H1 (cell line): ENCODE measurements around the gene PEX16. TPM values are rescaled to one million over a fixed set of nuclear protein-coding genes. Genes with fewer than 3 reads are reported as not detected.

Experiments used
- CTCF ChIA-PET: fragments of 300-600 bp; sonication (Branson Sonifier 250); formaldehyde crosslinking; loops from one replicate; lab custom pipeline; 2021; ENCODE audit not compliant: partially characterized antibody; lab: Charles Lee
- POLR2A ChIA-PET: fragments of 300-600 bp; sonication (Branson Sonifier 250); formaldehyde crosslinking; loops from one replicate; lab custom pipeline; 2021; ENCODE audit warnings: inconsistent platforms; ENCODE audit not compliant: partially characterized antibody; lab: Charles Lee
- DNase-seq, 2 experiments: peaks; one replicate each; pipeline versions ENCODE4 v3.0.0 to v3.0.0-alpha.2; 2010 to 2022; ENCODE audit warnings: low spot score in 2 of 2, low read depth in 1 of 2, mixed read lengths in 1 of 2
- FAIRE-seq: peaks from 2 replicates; lab custom pipeline; 2011; peaks lifted over from hg19 to GRCh38; lab: Jason Lieb, UNC
- H2AFZ ChIP-seq: 2 replicates; pipeline ENCODE4 v1.8.1; 2012; ENCODE audit warnings: low read length, inconsistent platforms
- H2AK5ac ChIP-seq: 2 replicates; pipeline ENCODE4 v1.6.1; 2013; ENCODE audit warnings: low read depth, low read length
- H2BK120ac ChIP-seq: replicated peaks from 2 replicates; pipeline ENCODE3; 2013; ENCODE audit warnings: low read depth, low read length, inconsistent platforms
- H2BK12ac ChIP-seq: 2 replicates; pipeline ENCODE4 v1.6.1; 2013; ENCODE audit warnings: low read depth, low read length
- H2BK15ac ChIP-seq: 2 replicates; pipeline ENCODE4 v1.6.1; 2013; ENCODE audit warnings: low read length
- H2BK20ac ChIP-seq: 2 replicates; pipeline ENCODE4 v1.6.1; 2013; ENCODE audit warnings: low read length
- H2BK5ac ChIP-seq: 2 replicates; pipeline ENCODE4 v1.6.1; 2013; ENCODE audit warnings: low read depth, low read length
- H3K14ac ChIP-seq: 2 replicates; pipeline ENCODE4 v1.6.1; 2013; ENCODE audit warnings: inconsistent platforms; ENCODE audit not compliant: insufficient read length
- H3K18ac ChIP-seq: 2 replicates; pipeline ENCODE4 v1.6.1; 2013; ENCODE audit warnings: low read length; ENCODE audit errors: extremely low read depth
- H3K23ac ChIP-seq: 2 replicates; pipeline ENCODE4 v1.6.1; 2013; ENCODE audit warnings: inconsistent platforms; ENCODE audit not compliant: insufficient read length
- H3K23me2 ChIP-seq: 2 replicates; pipeline ENCODE4 v1.6.1; 2013; ENCODE audit warnings: low read depth, low read length
- H3K27ac ChIP-seq: 2 replicates; pipeline ENCODE4 v1.6.1; 2011; ENCODE audit warnings: low read depth, low read length, inconsistent platforms
- H3K27me3 ChIP-seq, 4 experiments: replicated peaks in 1 of 4; 1 replicate in 1 of 4; 2 replicates in 3 of 4; pipeline versions ENCODE4 v1.6.1 to v1.8.1; 2011 to 2013; ENCODE audit warnings: low read length in 3 of 4, mild to moderate bottlenecking in 3 of 4, inconsistent platforms in 2 of 4, mixed read lengths in 2 of 4, moderate library complexity in 1 of 4; ENCODE audit not compliant: control insufficient read depth in 3 of 4, insufficient read depth in 3 of 4; ENCODE audit errors: extremely low read depth in 1 of 4
- H3K36me3 ChIP-seq, 4 experiments: 2 replicates each; pipeline versions ENCODE4 v1.6.1 to v1.8.1; 2011 to 2013; ENCODE audit warnings: mild to moderate bottlenecking in 4 of 4, low read length in 3 of 4, moderate library complexity in 2 of 4, control low read depth in 1 of 4, inconsistent platforms in 1 of 4; ENCODE audit not compliant: insufficient read depth in 4 of 4, control insufficient read depth in 2 of 4
- H3K4ac ChIP-seq: replicated peaks from 2 replicates; pipeline ENCODE3; 2013; ENCODE audit warnings: low read length, low read depth, mixed read lengths, inconsistent platforms; ENCODE audit not compliant: insufficient read length
- H3K4me1 ChIP-seq, 4 experiments: replicated peaks in 1 of 4; 1 replicate in 1 of 4; 2 replicates in 3 of 4; pipeline versions ENCODE4 v1.6.1 to v1.8.1; 2011 to 2013; ENCODE audit warnings: low read length in 3 of 4, inconsistent platforms in 2 of 4, mixed read lengths in 1 of 4; ENCODE audit not compliant: insufficient read depth in 4 of 4, control insufficient read depth in 3 of 4
- H3K4me2 ChIP-seq, 2 experiments: 2 replicates each; pipeline versions ENCODE4 v1.6.1 to v1.8.1; 2011 to 2013; ENCODE audit warnings: low read depth in 2 of 2, low read length in 2 of 2, control low read depth in 1 of 2, inconsistent platforms in 1 of 2, mild to moderate bottlenecking in 1 of 2; ENCODE audit not compliant: insufficient read depth in 1 of 2
- H3K4me3 ChIP-seq, 4 experiments: fragments of 200-600, 300-600 bp in 1 of 4; sonication (generic), shearing (Covaris generic), sonication (Bioruptor Twin) in 1 of 4; 2 replicates each; pipeline versions ENCODE4 v1.5.1 to v1.8.1; 2011 to 2016; ENCODE audit warnings: low read length in 4 of 4, low read depth in 3 of 4, control low read depth in 2 of 4, inconsistent platforms in 2 of 4, mild to moderate bottlenecking in 2 of 4, mixed read lengths in 1 of 4, moderate library complexity in 1 of 4; ENCODE audit not compliant: insufficient read depth in 2 of 4; ENCODE audit errors: extremely low read depth in 1 of 4
- H3K56ac ChIP-seq: replicated peaks from 2 replicates; pipeline ENCODE3; 2013; ENCODE audit warnings: low read depth, mild to moderate bottlenecking, mixed read lengths, low read length, inconsistent platforms; ENCODE audit not compliant: insufficient read length
- H3K79me1 ChIP-seq: 2 replicates; pipeline ENCODE4 v1.6.1; 2013; ENCODE audit warnings: low read depth, low read length, control low read depth
- H3K79me2 ChIP-seq, 2 experiments: 2 replicates each; pipeline versions ENCODE4 v1.6.1 to v1.8.1; 2012 to 2013; ENCODE audit warnings: low read length in 2 of 2, mild to moderate bottlenecking in 2 of 2, inconsistent platforms in 1 of 2; ENCODE audit not compliant: insufficient read depth in 2 of 2, control insufficient read depth in 1 of 2
- H3K9ac ChIP-seq, 4 experiments: replicated peaks in 1 of 4; 1 replicate in 1 of 4; 2 replicates in 3 of 4; pipeline versions ENCODE4 v1.6.1 to v1.8.1; 2011 to 2013; ENCODE audit warnings: low read depth in 3 of 4, low read length in 3 of 4, control low read depth in 2 of 4, mild to moderate bottlenecking in 2 of 4, moderate library complexity in 2 of 4, inconsistent platforms in 1 of 4; ENCODE audit errors: extremely low read depth in 1 of 4
- H3K9me3 ChIP-seq, 2 experiments: 2 replicates each; pipeline versions ENCODE4 v1.6.1 to v1.8.1; 2012 to 2013; ENCODE audit warnings: mild to moderate bottlenecking in 2 of 2, moderate library complexity in 2 of 2, control low read depth in 1 of 2, inconsistent platforms in 1 of 2, low read depth in 1 of 2, low read length in 1 of 2, mixed read lengths in 1 of 2; ENCODE audit not compliant: insufficient read depth in 2 of 2
- H4K20me1 ChIP-seq, 2 experiments: replicated peaks in 1 of 2; 2 replicates each; pipeline versions ENCODE3 to v1.8.1; 2011 to 2013; ENCODE audit warnings: inconsistent platforms in 2 of 2, low read length in 2 of 2, mild to moderate bottlenecking in 1 of 2; ENCODE audit not compliant: insufficient read depth in 2 of 2, control insufficient read depth in 1 of 2
- H4K5ac ChIP-seq: 2 replicates; pipeline ENCODE4 v1.6.1; 2013; ENCODE audit warnings: low read length, low read depth, mixed read lengths, inconsistent platforms; ENCODE audit not compliant: insufficient read length
- H4K8ac ChIP-seq: 2 replicates; pipeline ENCODE4 v1.8.0; 2013; ENCODE audit warnings: mild to moderate bottlenecking, moderate library complexity, low read length, inconsistent platforms; ENCODE audit not compliant: insufficient read depth; ENCODE audit errors: extremely low read depth
- H4K91ac ChIP-seq: replicated peaks from 2 replicates; pipeline ENCODE3; 2013; ENCODE audit warnings: low read length, mixed read lengths, inconsistent platforms; ENCODE audit not compliant: insufficient read length
- ATF2 ChIP-seq: IDR thresholded peaks from 2 replicates; pipeline ENCODE4 v1.6.1; 2012; ENCODE audit warnings: low read length, inconsistent platforms
- FOSL1 ChIP-seq: IDR thresholded peaks from 2 replicates; pipeline ENCODE4 v1.6.1; 2011; ENCODE audit warnings: mild to moderate bottlenecking, low read depth, low read length, moderate library complexity; ENCODE audit not compliant: insufficient read depth
- HDAC6 ChIP-seq: IDR thresholded peaks from one replicate; pipeline ENCODE4 v1.7.1; 2012; ENCODE audit warnings: low read depth, mild to moderate bottlenecking, inconsistent platforms, low read length, moderate library complexity
- NANOG ChIP-seq: IDR thresholded peaks from 2 replicates; pipeline ENCODE4 v1.6.1; 2011; ENCODE audit warnings: low read length, low read depth, mild to moderate bottlenecking, inconsistent platforms; ENCODE audit not compliant: insufficient read depth, poor library complexity, severe bottlenecking
- NRF1 ChIP-seq: IDR thresholded peaks from 2 replicates; pipeline ENCODE4 v1.6.1; 2011; ENCODE audit warnings: mild to moderate bottlenecking, low read depth, low read length, improper control_type of control experiment
- POU5F1 ChIP-seq: IDR thresholded peaks from 2 replicates; pipeline ENCODE4 v1.6.1; 2011; ENCODE audit warnings: low read depth, mild to moderate bottlenecking, low read length, moderate library complexity
- RAD21 ChIP-seq, 2 experiments: IDR thresholded peaks in 1 of 2; conservative IDR thresholded peaks in 1 of 2; 2 replicates each; pipeline ENCODE4 v1.6.1; 2011; ENCODE audit warnings: low read depth in 2 of 2, low read length in 2 of 2, improper control_type of control experiment in 1 of 2, inconsistent platforms in 1 of 2, mild to moderate bottlenecking in 1 of 2, moderate library complexity in 1 of 2
- SIN3A ChIP-seq, 2 experiments: IDR thresholded peaks in 1 of 2; conservative IDR thresholded peaks in 1 of 2; 2 replicates each; pipeline ENCODE4 v1.6.1; 2011 to 2012; ENCODE audit warnings: low read length in 2 of 2, improper control_type of control experiment in 1 of 2, low read depth in 1 of 2, mild to moderate bottlenecking in 1 of 2
- SRF ChIP-seq: IDR thresholded peaks from 2 replicates; pipeline ENCODE4 v1.6.1; 2011; ENCODE audit warnings: mild to moderate bottlenecking, low read depth, low read length, moderate library complexity
- TAF1 ChIP-seq: IDR thresholded peaks from 2 replicates; pipeline ENCODE4 v1.6.1; 2011; ENCODE audit warnings: mild to moderate bottlenecking, low read depth, low read length
- TCF12 ChIP-seq: IDR thresholded peaks from 2 replicates; pipeline ENCODE4 v1.6.1; 2011; ENCODE audit warnings: low read depth, mild to moderate bottlenecking, low read length
- WGBS, 2 experiments: shearing (Covaris generic) in 1 of 2; methylation state at CpG; one replicate each; pipeline versions ENCODE4 v1.1.6 to v1.1.7; 2013 to 2015; ENCODE audit warnings: low lambda C conversion rate in 2 of 2, mixed read lengths in 2 of 2, inconsistent platforms in 1 of 2, low coverage in 1 of 2, missing lambda C conversion rate in 1 of 2; ENCODE audit not compliant: insufficient replicate concordance in 2 of 2, insufficient coverage in 1 of 2, insufficient read length in 1 of 2; ENCODE audit errors: extremely low coverage in 1 of 2, missing lambda C conversion rate in 1 of 2; 5-methylcytosine and 5-hydroxymethylcytosine counted together
- polyA plus RNA-seq, 7 experiments: library from polyadenylated mRNA; depleted of rRNA in 3 of 7; stranded (reverse) in 5 of 7; unstranded in 2 of 7; fragments of >200 nt in 5 of 7; fragments of 200-250 nt in 2 of 7; gene quantifications; 1 replicate in 5 of 7; 2 replicates in 1 of 7; 4 replicates in 1 of 7; pipeline versions ENCODE4 v1.2.1 to v1.2.3, GENCODE V29; 2011 to 2013; ENCODE audit warnings: missing spikeins in 2 of 7, mixed read lengths in 2 of 7
- total RNA-seq: library from RNA; stranded (reverse); fragmentation: NEBNext Ultra II Directional; extraction: Animal tissue kit (Norgen Biotek cat#: 25700); gene quantifications from 2 replicates; pipeline ENCODE4 v1.2.1, GENCODE V29; 2021

PEX16 gene
- total and polyA plus RNA-seq, 2 of the 8 experiments (the other 6 are each of a cell fraction or from before 2014, with no cell fraction given): 29.2 to 36.0 TPM

GRCh38 chr11:45929486-45930030, 11.9 kb upstream of the PEX16 start:
- Histone ChIP-seq H3K18ac (no peak overlapping the region), H3K23ac (no peak overlapping the region), H4K91ac (no peak overlapping the region), H2BK12ac (no peak overlapping the region), H2BK20ac (no peak overlapping the region), H3K27ac (no peak overlapping the region), H3K23me2 (no peaks in the 10 kb centered on the region), H4K20me1 (peaks cover 5 to 13% of the 10 kb centered on the region in 2 experiments), H3K9me3 (no peaks in the 10 kb centered on the region), H3K4me2 (no peak overlapping the region), H3K79me1 (peaks cover 6% of the 10 kb centered on the region), H2AFZ (no peak overlapping the region), H3K4me1 (no peaks in the 10 kb centered on the region), H3K36me3 (peaks cover 6 to 42% (median 28%) of the 10 kb centered on the region in 4 experiments), H4K5ac (no peak overlapping the region), H3K4ac (no peak overlapping the region), H2AK5ac (no peak overlapping the region), H2BK5ac (no peak overlapping the region), H3K4me3 (no peak overlapping the region), H2BK120ac (no peak overlapping the region), H3K14ac (no peak overlapping the region), H4K8ac (no peak overlapping the region), H3K27me3 (no peaks in the 10 kb centered on the region), H3K79me2 (peaks cover 0 to under 1% of the 10 kb centered on the region in 2 experiments; a peak in 1 of 4 replicates), H2BK15ac (no peak overlapping the region), H3K56ac (no peak overlapping the region), H3K9ac (no peak overlapping the region)
- CTCF ChIA-PET: interaction anchor here (0.8 to 3.2 kb wide), 7 partner anchors 25 to 77 kb away, joined by 3 to 12 read pairs (median 4); no protein-coding TSS in a partner anchor
- DNase-seq (no peak), FAIRE-seq (no peak)
- WGBS, 2 experiments: 100% methylated on average over 5 of the region's 10 CpGs; no CpG with 5 or more reads in 1 of the 2 experiments
- POLR2A ChIA-PET: interaction anchor here (1.0 to 13.6 kb wide), 9 partner anchors 6 to 79 kb away, joined by 3 to 115 read pairs (median 4); partner anchors contain the start of genes LARGE2 and PEX16
- TF ChIP-seq POU5F1: no peak
- TF ChIP-seq TAF1: no peak
- TF ChIP-seq TCF12: no peak
- TF ChIP-seq ATF2: no peak
- no peak for TF ChIP-seq FOSL1
- no peak for TF ChIP-seq SRF
- TF ChIP-seq HDAC6: no peak
- no peak for TF ChIP-seq SIN3A (conservative IDR thresholded peaks at IDR 0.05 in 1 of 2, IDR thresholded peaks at IDR 0.05 in 1 of 2; ENCODE audit: low read depth in 1 of 2, low read length in 2 of 2)
- TF ChIP-seq NRF1: no peak
- no peak for TF ChIP-seq RAD21 (IDR thresholded peaks at IDR 0.05 in 1 of 2, conservative IDR thresholded peaks at IDR 0.05 in 1 of 2; ENCODE audit: low read depth in 2 of 2, low read length in 2 of 2)
- TF ChIP-seq NANOG: no peak
